DMS114 treated with DMSO at 0.1 percent for 48 hours (cell line): ENCODE data around the gene MYO1A.
"Not testable (repeated sequence)": the region's sequence is repeated elsewhere in the genome, so short reads cannot be mapped to it uniquely, and the experiment has no call there.

Source experiments
- DNase-seq: peaks from one replicate; lab custom pipeline; 2025; ENCODE audit not compliant: unreplicated experiment; lab: John Stamatoyannopoulos, UW

Gene MYO1A

GRCh38 chr12:57048423-57049118 lies 1.4 kb downstream of the MYO1A start:
- no peak for DNase-seq

GRCh38 chr12:57047981-57048380 lies 1.9 kb downstream of the MYO1A start:
- DNase-seq = no peak

- DNase-seq = no peak
Measured at GRCh38 chr12:57046947-57047890, 2.7 kb downstream of the MYO1A start.

- no peak for DNase-seq
Measured at GRCh38 chr12:57046086-57046791, 3.7 kb downstream of the MYO1A start.

GRCh38 chr12:57044889-57045288 lies 5.0 kb downstream of the MYO1A start:
- DNase-seq = no peak

GRCh38 chr12:57044468-57044867 lies 5.5 kb downstream of the MYO1A start:
- no peak for DNase-seq

- no peak for DNase-seq
Measured at GRCh38 chr12:57042695-57043094, 7.2 kb downstream of the MYO1A start.

GRCh38 chr12:57040750-57041149 lies 9.2 kb downstream of the MYO1A start:
- DNase-seq = no peak

GRCh38 chr12:57040211-57040610 lies 9.7 kb downstream of the MYO1A start:
- no peak for DNase-seq

- no peak for DNase-seq
Measured at GRCh38 chr12:57039016-57039798, 10.7 kb downstream of the MYO1A start.

GRCh38 chr12:57037264-57037663 lies 12.7 kb downstream of the MYO1A start:
- no peak for DNase-seq

- DNase-seq = no peak
Measured at GRCh38 chr12:57033431-57033830, 16.5 kb downstream of the MYO1A start.

- DNase-seq = no peak
Measured at GRCh38 chr12:57031789-57032188, 18.1 kb downstream of the MYO1A start.

- no peak for DNase-seq
Measured at GRCh38 chr12:57031138-57031725, 18.7 kb downstream of the MYO1A start.

GRCh38 chr12:57029457-57029856 lies 20.5 kb downstream of the MYO1A start:
- DNase-seq = no peak

GRCh38 chr12:57027805-57028153 lies 22.1 kb downstream of the MYO1A start:
- DNase-seq = no peak

GRCh38 chr12:57027011-57027804 lies 22.7 kb downstream of the MYO1A start:
- no peak for DNase-seq

GRCh38 chr12:57025196-57025595 lies 24.7 kb downstream of the MYO1A start:
- no peak for DNase-seq

GRCh38 chr12:57022324-57022723 lies 27.6 kb downstream of the MYO1A start:
- DNase-seq = not testable (repeated sequence)
